Activated T-cell treated with anti-CD3 and anti-CD28 coated beads, Interleukin-2, amount 50 U/mL, for 72 hours (primary cell): ENCODE measurements around the gene TMEM186. TPM values are rescaled to one million over a fixed set of nuclear protein-coding genes. Genes with fewer than 3 reads are reported as not detected.
"Not testable (repeated sequence)": the region's sequence is repeated elsewhere in the genome, so short reads cannot be mapped to it uniquely, and the experiment has no call there.

Source experiments
- ATAC-seq, 2 donors: fragments of 150-1000 bp; cut with Tn5 transposase; replicated peaks in 1 of 2; 2 replicates each; pipeline ENCODE4 v1.10.0; 2021; ENCODE audit warnings: moderate library complexity in 2 of 2, mild to moderate bottlenecking in 1 of 2
- DNase-seq, 2 donors: peaks; one replicate each; pipeline ENCODE4 v3.0.0; 2021 to 2022; ENCODE audit warnings: mixed read lengths in 1 of 2
- H3K27ac Mint-ChIP-seq: one replicate; pipeline ENCODE4 v1.8.0; 2022; ENCODE audit warnings: mild to moderate bottlenecking, moderate library complexity, mixed read lengths
- H3K27me3 Mint-ChIP-seq: one replicate; pipeline ENCODE4 v1.8.0; 2022; ENCODE audit warnings: low read depth, mixed read lengths
- H3K36me3 Mint-ChIP-seq, 2 donors: one replicate each; pipeline ENCODE4 v1.8.0; 2022; ENCODE audit warnings: mixed read lengths in 2 of 2, mild to moderate bottlenecking in 1 of 2; ENCODE audit not compliant: insufficient read depth in 2 of 2
- H3K4me1 Mint-ChIP-seq: one replicate; pipeline ENCODE4 v1.8.0; 2022; ENCODE audit warnings: low read depth, mixed read lengths
- H3K4me3 Mint-ChIP-seq, 2 donors: one replicate each; pipeline ENCODE4 v1.8.0; 2022; ENCODE audit warnings: mild to moderate bottlenecking in 2 of 2, mixed read lengths in 2 of 2, moderate library complexity in 2 of 2
- H3K9me3 Mint-ChIP-seq, 2 donors: one replicate each; pipeline ENCODE4 v1.8.0; 2022; ENCODE audit warnings: mixed read lengths in 2 of 2
- total RNA-seq, 2 donors: library from RNA; stranded (reverse); gene quantifications; one replicate each; pipeline ENCODE4 v1.2.3, GENCODE V29; 2022

The TMEM186 gene
- total RNA-seq, 2 donors from 2014 or later: 15.0 to 20.6 TPM

DNA sequence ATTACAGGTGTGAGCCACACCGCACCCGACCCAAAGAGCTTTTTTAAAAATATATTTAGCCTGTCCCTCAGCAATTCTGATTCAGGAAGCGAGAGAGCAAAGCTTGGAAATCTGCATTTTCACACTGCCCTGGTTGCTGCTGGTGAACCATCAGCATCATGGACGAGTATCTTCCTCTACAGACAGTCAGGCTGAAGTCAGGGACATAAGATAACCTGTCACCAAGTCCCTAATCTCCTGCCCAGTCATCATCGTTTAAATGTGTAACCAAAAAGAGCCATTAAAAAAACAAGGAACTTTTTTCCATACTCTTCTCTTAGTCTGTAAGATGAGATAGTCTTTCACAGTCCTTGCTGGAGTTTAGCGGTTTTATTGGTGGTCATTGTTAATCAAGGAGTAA lies 6.9 kb upstream of the TMEM186 start:
- DNase-seq (no peak), ATAC-seq (no peak)
- Mint-ChIP-seq H3K4me1 (peaks cover 16% of the 10 kb centered on the region), H3K27ac (no peak overlapping the region), H3K27me3 (no peaks in the 10 kb centered on the region), H3K4me3 (no peak overlapping the region), H3K9me3 (no peaks in the 10 kb centered on the region), H3K36me3 (peaks cover 10 to 43% of the 10 kb centered on the region in 2 donors)

DNA sequence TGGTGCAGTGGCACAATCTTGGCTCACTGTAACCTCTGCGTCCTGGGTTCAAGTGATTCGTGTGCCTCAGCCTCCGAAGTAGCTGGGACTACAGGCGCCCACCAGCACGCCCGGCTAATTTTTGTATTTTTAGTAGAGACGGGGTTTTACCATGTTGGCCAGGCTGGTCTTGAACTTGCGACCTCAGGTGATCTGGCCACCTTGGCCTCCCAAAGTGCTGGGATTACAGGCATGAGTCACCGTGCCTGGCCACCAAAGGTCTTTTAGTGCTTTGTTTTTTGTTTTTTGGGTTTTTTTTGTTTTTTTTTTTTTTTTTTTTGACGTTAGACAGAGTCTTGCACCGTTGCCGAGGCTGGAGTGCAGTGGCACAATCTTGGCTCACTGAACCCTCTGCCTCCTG lies 6.3 kb upstream of the TMEM186 start:
- H3K27me3 Mint-ChIP-seq, H3K4me3 Mint-ChIP-seq, H3K9me3 Mint-ChIP-seq, DNase-seq, ATAC-seq, H3K27ac Mint-ChIP-seq: not testable (repeated sequence)
- peaks cover 21% of the 10 kb centered on the region for H3K4me1 Mint-ChIP-seq
- peaks cover 12 to 40% of the 10 kb centered on the region in 2 donors for H3K36me3 Mint-ChIP-seq

DNA sequence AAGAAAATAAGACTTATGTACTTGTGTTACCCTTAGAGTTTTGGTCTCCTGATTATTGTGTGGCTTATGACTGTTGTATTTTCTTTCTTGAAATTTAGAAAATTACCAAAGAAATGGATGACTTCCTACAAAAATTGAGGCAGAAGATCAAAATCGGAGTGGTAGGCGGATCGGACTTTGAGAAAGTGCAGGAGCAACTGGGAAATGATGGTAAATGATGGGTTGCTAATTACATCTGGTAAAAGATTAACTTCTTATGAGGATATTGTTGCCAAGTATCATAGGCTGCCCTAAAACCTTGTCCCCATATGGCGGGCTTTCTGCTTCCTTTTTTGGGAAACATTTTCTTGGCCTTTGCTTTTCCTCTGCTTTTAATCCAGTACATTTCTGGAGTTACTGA lies 4.3 kb upstream of the TMEM186 start:
- no peak for ATAC-seq
- Mint-ChIP-seq H3K27ac (peak overlapping the region; percentile 60), H3K27me3 (no peaks in the 10 kb centered on the region), H3K4me1 (peaks cover 30% of the 10 kb centered on the region), H3K36me3 (peaks cover 13 to 32% of the 10 kb centered on the region in 2 donors), H3K9me3 (no peaks in the 10 kb centered on the region), H3K4me3 (no peak overlapping the region)
- DNase-seq: no peak

- no peak for DNase-seq
- ATAC-seq: no peak
- Mint-ChIP-seq H3K36me3 (peaks cover 13 to 21% of the 10 kb centered on the region in 2 donors), H3K9me3 (no peaks in the 10 kb centered on the region), H3K27me3 (no peaks in the 10 kb centered on the region), H3K27ac (peak overlapping the region; percentile 95), H3K4me1 (peaks cover 51% of the 10 kb centered on the region), H3K4me3 (peak overlapping the region; percentile 90 to 95)
Observed at GRCh38 chr16:8798535-8799157, 1.2 kb upstream of the TMEM186 start.

GRCh38 chr16:8798174-8798527 lies 712 bp upstream of the TMEM186 start:
- DNase-seq (peak in 1 of 2 donors; percentile 26), ATAC-seq (peak; percentile 24 to 27)
- Mint-ChIP-seq H3K9me3 (no peaks in the 10 kb centered on the region), H3K4me1 (peaks cover 51% of the 10 kb centered on the region), H3K27me3 (no peaks in the 10 kb centered on the region), H3K36me3 (peaks cover 11 to 18% of the 10 kb centered on the region in 2 donors), H3K4me3 (peak overlapping the region; percentile 90 to 95), H3K27ac (peak overlapping the region; percentile 95)

DNA sequence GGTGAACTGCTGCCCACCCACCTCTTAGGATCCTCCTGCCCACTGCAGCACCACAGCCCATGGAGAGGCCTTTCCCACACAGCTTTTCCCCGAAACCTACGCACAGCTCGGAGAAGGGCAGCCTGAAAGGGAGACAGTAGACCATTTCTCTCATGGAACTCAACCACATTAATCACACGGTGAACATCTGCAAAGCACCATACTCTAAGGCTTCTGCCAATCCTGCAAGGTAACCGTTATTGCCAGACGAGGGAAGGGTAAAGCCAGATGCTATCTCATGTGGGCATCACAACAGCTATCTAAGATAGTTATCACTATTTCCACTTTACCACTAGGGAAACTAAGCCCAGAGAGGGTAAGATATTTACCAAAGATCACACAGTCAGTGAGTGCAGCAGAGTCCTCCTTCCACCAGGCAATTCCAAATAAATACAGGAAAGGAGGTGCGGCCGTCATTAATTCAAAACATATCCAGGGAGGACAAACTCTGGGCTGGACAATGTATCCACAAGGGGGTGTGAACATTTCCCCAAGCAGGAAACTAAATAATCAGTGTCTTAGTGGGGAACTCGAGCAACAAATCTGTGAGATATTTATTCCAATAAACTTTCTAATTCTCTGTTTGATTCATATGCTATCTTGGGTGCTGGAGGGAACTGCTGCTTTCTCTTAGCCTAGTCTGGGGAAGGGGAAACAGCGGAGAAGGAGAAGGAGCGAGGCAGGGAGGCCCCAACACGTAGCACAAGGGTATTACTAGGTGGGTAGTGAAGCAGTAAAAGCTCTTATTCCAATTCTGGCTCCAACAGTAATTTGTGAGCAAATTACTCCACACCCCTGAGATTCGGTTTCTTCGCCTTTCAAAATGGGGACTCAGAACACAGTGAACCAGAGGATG lies 723 bp downstream of the TMEM186 start:
- Mint-ChIP-seq H3K27ac (peak overlapping the region; percentile 95), H3K36me3 (peaks cover 6 to 9% of the 10 kb centered on the region in 2 donors), H3K4me1 (peaks cover 56% of the 10 kb centered on the region), H3K4me3 (peak overlapping the region; percentile 90 to 95), H3K27me3 (no peaks in the 10 kb centered on the region), H3K9me3 (no peaks in the 10 kb centered on the region)
- ATAC-seq (peak in 1 of 2 donors; percentile 0), DNase-seq (no peak)

DNA sequence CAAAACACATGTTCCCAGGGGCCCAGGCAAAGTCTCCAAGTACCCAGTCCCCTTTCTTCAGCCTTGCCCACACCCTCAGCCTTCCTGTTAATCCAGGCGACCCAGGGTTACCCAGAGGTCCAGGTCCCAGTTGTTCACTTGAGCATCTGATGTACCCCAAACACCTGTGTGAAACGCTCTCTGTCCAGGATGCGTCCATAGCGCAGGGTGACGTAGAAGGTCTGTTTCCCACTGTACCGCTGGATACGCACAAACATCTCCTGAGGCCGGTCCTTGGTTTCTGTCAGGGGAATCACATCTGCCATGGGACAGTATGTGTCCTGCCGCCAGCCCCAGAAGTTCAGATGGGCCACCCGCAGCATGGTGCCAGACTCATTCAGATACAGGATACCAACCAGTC lies 1.6 kb downstream of the TMEM186 start:
- Mint-ChIP-seq H3K27ac (no peak overlapping the region), H3K9me3 (no peaks in the 10 kb centered on the region), H3K4me3 (peak overlapping the region; percentile 90 to 95), H3K27me3 (no peaks in the 10 kb centered on the region), H3K4me1 (peaks cover 49% of the 10 kb centered on the region), H3K36me3 (peaks cover 6 to 9% of the 10 kb centered on the region in 2 donors)
- DNase-seq (no peak), ATAC-seq (no peak)

GRCh38 chr16:8795091-8795490 lies 2.3 kb downstream of the TMEM186 start:
- Mint-ChIP-seq H3K4me3 (no peak overlapping the region), H3K27me3 (no peaks in the 10 kb centered on the region), H3K27ac (no peak overlapping the region), H3K4me1 (peaks cover 45% of the 10 kb centered on the region), H3K9me3 (no peaks in the 10 kb centered on the region), H3K36me3 (peaks cover 6 to 9% of the 10 kb centered on the region in 2 donors)
- DNase-seq (no peak), ATAC-seq (no peak)

- Mint-ChIP-seq H3K9me3 (no peaks in the 10 kb centered on the region), H3K4me1 (peaks cover 5% of the 10 kb centered on the region), H3K27me3 (no peaks in the 10 kb centered on the region), H3K4me3 (no peak overlapping the region), H3K27ac (no peak overlapping the region), H3K36me3 (no peaks in the 10 kb centered on the region)
- DNase-seq: no peak
- ATAC-seq: no peak
Observed at GRCh38 chr16:8788578-8789172, 8.8 kb downstream of the TMEM186 start.

GRCh38 chr16:8786316-8786715 lies 11.1 kb downstream of the TMEM186 start:
- H3K36me3 Mint-ChIP-seq, H3K27me3 Mint-ChIP-seq, DNase-seq, H3K9me3 Mint-ChIP-seq, ATAC-seq, H3K27ac Mint-ChIP-seq, H3K4me1 Mint-ChIP-seq, H3K4me3 Mint-ChIP-seq: not testable (repeated sequence)

GRCh38 chr16:8785408-8785807 lies 12.0 kb downstream of the TMEM186 start:
- Mint-ChIP-seq H3K9me3 (no peaks in the 10 kb centered on the region), H3K4me3 (no peak overlapping the region), H3K4me1 (no peaks in the 10 kb centered on the region), H3K36me3 (no peaks in the 10 kb centered on the region), H3K27me3 (no peaks in the 10 kb centered on the region), H3K27ac (no peak overlapping the region)
- no peak for ATAC-seq
- DNase-seq: no peak

DNA sequence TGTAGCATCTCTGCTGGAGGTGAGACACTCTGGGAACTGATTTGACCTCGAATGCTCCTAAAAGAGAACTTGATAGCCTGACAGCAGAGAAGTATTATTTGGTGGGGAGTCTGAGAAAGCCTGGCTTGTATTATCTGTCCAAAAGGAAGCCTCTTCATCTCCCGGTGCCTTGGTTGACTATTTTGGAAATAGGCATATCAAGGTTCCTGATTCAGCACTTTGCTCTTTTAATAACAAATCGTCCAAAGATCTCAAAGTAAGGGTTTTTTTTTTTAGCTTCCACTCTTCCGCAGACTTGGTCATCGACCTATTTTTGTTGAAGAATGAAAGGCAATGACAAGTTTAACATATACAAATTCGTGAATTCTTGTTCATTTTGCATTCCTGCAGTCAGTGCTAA lies 14.8 kb downstream of the TMEM186 start:
- Mint-ChIP-seq H3K27me3 (no peaks in the 10 kb centered on the region), H3K36me3 (no peaks in the 10 kb centered on the region), H3K4me1 (no peaks in the 10 kb centered on the region), H3K27ac (no peak overlapping the region), H3K9me3 (no peaks in the 10 kb centered on the region), H3K4me3 (no peak overlapping the region)
- ATAC-seq (no peak), DNase-seq (no peak)

DNA sequence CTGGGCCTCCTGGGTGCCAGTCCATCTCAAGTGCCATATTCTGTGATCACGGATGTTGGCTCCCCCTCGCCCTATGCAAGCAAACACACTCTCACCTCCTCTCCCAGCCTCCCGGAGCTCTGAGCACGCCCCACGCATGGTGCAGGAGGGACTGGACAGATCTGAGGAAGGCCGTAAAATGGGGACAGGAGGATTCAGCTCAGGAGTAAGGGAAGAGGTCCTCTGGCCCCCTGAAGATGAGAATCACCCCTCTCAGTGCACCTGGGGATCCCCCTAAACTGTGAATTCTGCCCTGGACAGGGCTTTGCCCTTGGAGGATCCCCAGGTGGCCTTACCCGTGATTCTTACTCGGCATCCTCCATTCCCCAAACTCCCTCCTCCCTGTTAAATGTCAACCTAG lies 15.6 kb downstream of the TMEM186 start:
- H3K4me3 Mint-ChIP-seq: no peak overlapping the region

More for the DNA sequence above, 15.6 kb downstream of the TMEM186 start:
- no peaks in the 10 kb centered on the region for H3K9me3 Mint-ChIP-seq
- H3K36me3 Mint-ChIP-seq: peaks cover 0 to 2% of the 10 kb centered on the region in 2 donors
- H3K27ac Mint-ChIP-seq: no peak overlapping the region
- ATAC-seq (no peak), DNase-seq (no peak)
- H3K27me3 Mint-ChIP-seq: no peaks in the 10 kb centered on the region
- H3K4me1 Mint-ChIP-seq: no peaks in the 10 kb centered on the region
